ENCODE data around the gene USP3. TPM values are rescaled to one million over a fixed set of nuclear protein-coding genes. Genes with fewer than 3 reads are reported as not detected.
"Not testable (repeated sequence)": the region's sequence is repeated elsewhere in the genome, so short reads cannot be mapped to it uniquely, and the experiment has no call there.

Gene USP3
- total and polyA plus RNA-seq, 2 experiments from 2014 or later = 20.2 to 26.0 TPM

DNA sequence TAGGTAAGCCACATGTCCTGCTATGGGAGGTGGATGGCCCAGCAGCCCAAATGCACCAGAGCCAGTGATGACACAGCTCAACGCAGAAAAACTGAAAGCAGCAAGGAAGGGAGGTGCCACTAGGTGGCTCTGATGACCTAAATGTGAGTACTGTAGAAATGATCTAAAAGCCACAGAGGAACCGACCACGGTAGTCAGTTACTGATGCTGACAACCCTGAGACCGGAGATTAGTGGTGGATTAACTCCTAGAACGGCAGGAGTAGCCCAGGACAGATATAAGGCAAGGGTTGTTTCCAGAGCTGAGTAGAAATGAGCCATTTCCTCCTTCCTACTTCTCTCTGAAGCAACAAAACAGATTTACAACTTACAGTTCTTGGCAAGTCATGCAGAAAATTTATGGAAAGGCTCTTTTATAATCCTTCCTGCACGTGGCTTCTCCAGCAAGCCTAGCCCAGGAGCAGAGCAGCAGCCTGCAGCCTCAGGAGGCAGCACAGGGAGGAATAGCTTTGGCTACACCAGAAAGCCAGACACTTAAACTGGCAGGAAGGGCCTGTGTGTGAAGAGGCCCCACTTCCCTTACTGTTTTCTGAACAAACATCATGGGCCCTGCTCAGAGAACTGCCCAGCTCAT, 105.9 kb downstream of the USP3 start:
- no peak overlapping the region for H3K4me3 ChIP-seq
- H3K9me3 ChIP-seq (ENCODE audit: low read depth) = no peaks in the 10 kb centered on the region
- no peaks in the 10 kb centered on the region for H3K27me3 ChIP-seq
- TF ChIP-seq, protein P1, sequence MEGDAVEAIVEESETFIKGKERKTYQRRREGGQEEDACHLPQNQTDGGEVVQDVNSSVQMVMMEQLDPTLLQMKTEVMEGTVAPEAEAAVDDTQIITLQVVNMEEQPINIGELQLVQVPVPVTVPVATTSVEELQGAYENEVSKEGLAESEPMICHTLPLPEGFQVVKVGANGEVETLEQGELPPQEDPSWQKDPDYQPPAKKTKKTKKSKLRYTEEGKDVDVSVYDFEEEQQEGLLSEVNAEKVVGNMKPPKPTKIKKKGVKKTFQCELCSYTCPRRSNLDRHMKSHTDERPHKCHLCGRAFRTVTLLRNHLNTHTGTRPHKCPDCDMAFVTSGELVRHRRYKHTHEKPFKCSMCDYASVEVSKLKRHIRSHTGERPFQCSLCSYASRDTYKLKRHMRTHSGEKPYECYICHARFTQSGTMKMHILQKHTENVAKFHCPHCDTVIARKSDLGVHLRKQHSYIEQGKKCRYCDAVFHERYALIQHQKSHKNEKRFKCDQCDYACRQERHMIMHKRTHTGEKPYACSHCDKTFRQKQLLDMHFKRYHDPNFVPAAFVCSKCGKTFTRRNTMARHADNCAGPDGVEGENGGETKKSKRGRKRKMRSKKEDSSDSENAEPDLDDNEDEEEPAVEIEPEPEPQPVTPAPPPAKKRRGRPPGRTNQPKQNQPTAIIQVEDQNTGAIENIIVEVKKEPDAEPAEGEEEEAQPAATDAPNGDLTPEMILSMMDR (IDR thresholded peaks at IDR 0.05; ENCODE audit: low read depth, low read length) = peak; percentile 83
- H3K4me1 ChIP-seq (ENCODE audit: low read depth) = peaks cover 4% of the 10 kb centered on the region
- peak overlapping the region; percentile 46 for H3K27ac ChIP-seq
- peaks cover 9% of the 10 kb centered on the region for H3K36me3 ChIP-seq
- peak; percentile 66 to 82 for DNase-seq (ENCODE audit: low read depth in 1 of 2, low spot score in 1 of 2)

GRCh38 chr15:63611177-63611576, 106.8 kb downstream of the USP3 start:
- H3K36me3 ChIP-seq = peaks cover 10% of the 10 kb centered on the region
- H3K4me3 ChIP-seq = no peak overlapping the region
- H3K27me3 ChIP-seq = no peaks in the 10 kb centered on the region
- peak overlapping the region; percentile 46 for H3K27ac ChIP-seq
- no peaks in the 10 kb centered on the region for H3K9me3 ChIP-seq (ENCODE audit: low read depth)
- peaks cover 4% of the 10 kb centered on the region for H3K4me1 ChIP-seq (ENCODE audit: low read depth)
- TF ChIP-seq, protein P1 (IDR thresholded peaks at IDR 0.05; ENCODE audit: low read depth, low read length) = no peak
- no peak for DNase-seq (ENCODE audit: low read depth in 1 of 2, low spot score in 1 of 2)

DNA sequence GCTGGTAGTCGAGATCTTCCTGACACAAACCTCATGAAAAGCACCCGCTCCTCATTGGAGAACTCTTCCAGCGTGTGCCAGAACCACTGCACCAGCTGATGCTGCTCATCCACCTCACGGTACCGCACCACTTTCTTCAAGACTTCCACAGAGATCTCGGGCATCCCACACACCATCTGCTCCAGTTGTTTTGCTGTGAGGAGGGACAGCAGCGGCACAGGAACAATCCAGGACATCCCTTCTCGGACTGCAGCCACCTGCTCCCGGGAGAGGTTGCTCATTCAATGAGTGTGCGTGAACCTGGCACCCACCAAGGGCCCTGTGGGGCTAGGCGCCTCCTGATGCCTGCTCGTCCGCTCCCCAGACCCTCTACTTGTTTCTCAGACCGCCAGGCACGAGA, 107.9 kb downstream of the USP3 start:
- no peak for DNase-seq (ENCODE audit: low read depth in 1 of 2, low spot score in 1 of 2)
- no peaks in the 10 kb centered on the region for H3K27me3 ChIP-seq
- peaks cover 4% of the 10 kb centered on the region for H3K4me1 ChIP-seq (ENCODE audit: low read depth)
- H3K27ac ChIP-seq = no peak overlapping the region
- TF ChIP-seq, protein P1 (IDR thresholded peaks at IDR 0.05; ENCODE audit: low read depth, low read length) = no peak
- no peaks in the 10 kb centered on the region for H3K9me3 ChIP-seq (ENCODE audit: low read depth)
- peaks cover 15% of the 10 kb centered on the region for H3K36me3 ChIP-seq
- no peak overlapping the region for H3K4me3 ChIP-seq

DNA sequence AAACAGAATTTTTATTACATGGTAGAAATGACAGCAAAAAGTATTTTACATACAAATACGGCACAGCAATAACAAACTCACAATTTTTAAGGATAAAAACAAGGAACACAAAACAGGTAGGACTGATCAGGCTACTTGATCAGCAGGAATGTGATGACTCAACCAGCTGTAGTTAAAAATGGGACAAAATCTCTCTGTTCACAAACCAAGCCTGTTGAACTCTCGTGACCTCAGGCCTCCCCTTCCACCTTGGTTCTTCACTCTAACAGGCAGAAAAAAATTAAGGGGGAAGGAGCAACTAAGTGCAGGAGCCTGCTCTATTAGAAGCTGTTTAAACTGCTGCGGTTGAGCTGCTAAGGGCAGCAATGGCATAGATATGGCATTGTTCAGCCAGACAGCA, 111.5 kb downstream of the USP3 start:
- DNase-seq (ENCODE audit: low read depth in 1 of 2, low spot score in 1 of 2) = no peak
- TF ChIP-seq, protein P1 (IDR thresholded peaks at IDR 0.05; ENCODE audit: low read depth, low read length) = no peak
- no peaks in the 10 kb centered on the region for H3K4me1 ChIP-seq (ENCODE audit: low read depth)
- H3K27me3 ChIP-seq = no peaks in the 10 kb centered on the region
- H3K27ac ChIP-seq = peak overlapping the region; percentile 23
- H3K36me3 ChIP-seq = peaks cover 12% of the 10 kb centered on the region
- no peaks in the 10 kb centered on the region for H3K9me3 ChIP-seq (ENCODE audit: low read depth)
- H3K4me3 ChIP-seq = no peak overlapping the region

GRCh38 chr15:63617147-63617546, 112.8 kb downstream of the USP3 start:
- H3K4me3 ChIP-seq; H3K27ac ChIP-seq; H3K9me3 ChIP-seq (ENCODE audit: low read depth); H3K27me3 ChIP-seq; H3K4me1 ChIP-seq (ENCODE audit: low read depth); DNase-seq (ENCODE audit: low read depth in 1 of 2, low spot score in 1 of 2): not testable (repeated sequence)
- H3K36me3 ChIP-seq = peaks cover 11% of the 10 kb centered on the region

GRCh38 chr15:63617627-63618026, 113.2 kb downstream of the USP3 start:
- H3K4me1 ChIP-seq (ENCODE audit: low read depth); H3K27ac ChIP-seq; H3K4me3 ChIP-seq; H3K9me3 ChIP-seq (ENCODE audit: low read depth); H3K27me3 ChIP-seq; DNase-seq (ENCODE audit: low read depth in 1 of 2, low spot score in 1 of 2): not testable (repeated sequence)
- H3K36me3 ChIP-seq = peaks cover 11% of the 10 kb centered on the region

DNA sequence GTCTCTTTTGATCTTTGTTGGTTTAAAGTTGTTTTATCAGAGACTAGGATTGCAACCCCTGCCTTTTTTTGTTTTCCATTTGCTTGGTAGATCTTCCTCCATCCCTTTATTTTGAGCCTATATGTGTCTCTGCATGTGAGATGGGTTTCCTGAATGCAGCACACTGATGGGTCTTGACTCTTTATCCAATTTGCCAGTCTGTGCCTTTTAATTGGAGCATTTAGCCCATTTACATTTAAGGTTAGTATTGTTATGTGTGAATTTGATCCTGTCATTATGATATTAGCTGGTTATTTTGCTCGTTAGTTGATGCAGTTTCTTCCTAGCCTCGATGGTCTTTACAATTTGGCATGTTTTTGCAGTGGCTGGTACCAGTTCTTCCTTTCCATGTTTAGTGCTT, 116.4 kb downstream of the USP3 start:
- not testable (repeated sequence) for H3K27me3 ChIP-seq; DNase-seq (ENCODE audit: low read depth in 1 of 2, low spot score in 1 of 2)
- H3K36me3 ChIP-seq = peaks cover 37% of the 10 kb centered on the region

More for the DNA sequence above, 116.4 kb downstream of the USP3 start:
- H3K27ac ChIP-seq; H3K4me3 ChIP-seq; H3K9me3 ChIP-seq (ENCODE audit: low read depth); H3K4me1 ChIP-seq (ENCODE audit: low read depth): not testable (repeated sequence)

Measured in cardiac muscle cell (in vitro differentiated cells and primary cell).